BE2C (cell line): ENCODE results near the gene COL21A1.

Source experiments
- DNase-seq: peaks from one replicate; pipeline ENCODE4 v3.0.0-alpha.2; 2020
- H3K27me3 ChIP-seq: fragments of 250-450 bp; sonication (Bioruptor Pico); 2 replicates; pipeline ENCODE4 v1.5.1; 2020; ENCODE audit warnings: mild to moderate bottlenecking
- H3K36me3 ChIP-seq: fragments of 250-450 bp; sonication (Bioruptor Pico); 2 replicates; pipeline ENCODE4 v1.5.1; 2020; ENCODE audit warnings: mild to moderate bottlenecking
- H3K4me1 ChIP-seq: fragments of 250-450 bp; sonication (Bioruptor Pico); 2 replicates; pipeline ENCODE4 v1.5.1; 2020
- H3K4me3 ChIP-seq: 2 replicates; pipeline ENCODE4 v1.5.1; 2011; ENCODE audit warnings: low read depth, low read length
- H3K9me3 ChIP-seq: fragments of 250-450 bp; sonication (Bioruptor Pico); 2 replicates; pipeline ENCODE4 v1.5.1; 2020
- CTCF ChIP-seq: IDR thresholded peaks from 2 replicates; pipeline ENCODE4 v1.5.1; 2012; ENCODE audit warnings: mild to moderate bottlenecking, low read depth, low read length

The COL21A1 gene

GRCh38 chr6:56214041-56214702, 33.2 kb downstream of the COL21A1 start:
- no peak overlapping the region for H3K4me3 ChIP-seq
- no peak for TF ChIP-seq CTCF
- H3K4me1 ChIP-seq = no peaks in the 10 kb centered on the region
- no peaks in the 10 kb centered on the region for H3K36me3 ChIP-seq
- no peaks in the 10 kb centered on the region for H3K27me3 ChIP-seq
- H3K9me3 ChIP-seq = no peaks in the 10 kb centered on the region
- DNase-seq = no peak

GRCh38 chr6:56211724-56212123, 35.7 kb downstream of the COL21A1 start:
- Histone ChIP-seq H3K36me3 (no peaks in the 10 kb centered on the region), H3K4me3 (no peak overlapping the region), H3K9me3 (no peaks in the 10 kb centered on the region), H3K4me1 (no peaks in the 10 kb centered on the region), H3K27me3 (no peaks in the 10 kb centered on the region)
- DNase-seq = no peak
- no peak for TF ChIP-seq CTCF

DNA sequence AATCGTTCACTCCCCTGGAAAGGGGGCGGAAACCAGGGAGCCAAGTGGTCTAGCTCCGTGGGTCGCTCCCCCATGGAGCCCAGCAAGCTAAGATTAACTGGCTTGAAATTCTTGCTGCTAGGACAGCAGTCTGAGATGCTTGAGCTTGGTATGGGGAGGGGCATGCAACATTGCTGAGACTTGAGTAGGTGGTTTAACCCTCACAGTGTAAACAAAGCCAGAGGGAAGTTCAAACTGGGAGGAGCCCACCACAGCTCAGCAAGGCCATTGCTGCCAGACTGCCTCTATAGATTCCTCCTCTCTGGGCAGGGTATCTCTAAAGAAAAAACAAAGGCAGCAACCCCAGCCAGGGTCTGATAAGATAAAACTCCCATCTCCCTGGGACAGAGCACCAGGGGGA, 43.2 kb downstream of the COL21A1 start:
- no peak for DNase-seq
- Histone ChIP-seq H3K4me1 (no peaks in the 10 kb centered on the region), H3K4me3 (no peak overlapping the region), H3K9me3 (no peaks in the 10 kb centered on the region), H3K36me3 (no peaks in the 10 kb centered on the region), H3K27me3 (no peaks in the 10 kb centered on the region)
- no peak for TF ChIP-seq CTCF

GRCh38 chr6:56199956-56200355, 47.4 kb downstream of the COL21A1 start:
- no peak for TF ChIP-seq CTCF
- Histone ChIP-seq H3K4me3 (no peak overlapping the region), H3K9me3 (no peaks in the 10 kb centered on the region), H3K36me3 (no peaks in the 10 kb centered on the region), H3K27me3 (no peaks in the 10 kb centered on the region), H3K4me1 (no peaks in the 10 kb centered on the region)
- no peak for DNase-seq

GRCh38 chr6:56193846-56194245, 53.5 kb downstream of the COL21A1 start:
- no peaks in the 10 kb centered on the region for H3K9me3 ChIP-seq
- TF ChIP-seq CTCF = no peak
- no peaks in the 10 kb centered on the region for H3K4me1 ChIP-seq
- no peak for DNase-seq
- H3K36me3 ChIP-seq = no peaks in the 10 kb centered on the region
- no peaks in the 10 kb centered on the region for H3K27me3 ChIP-seq
- no peak overlapping the region for H3K4me3 ChIP-seq

DNA sequence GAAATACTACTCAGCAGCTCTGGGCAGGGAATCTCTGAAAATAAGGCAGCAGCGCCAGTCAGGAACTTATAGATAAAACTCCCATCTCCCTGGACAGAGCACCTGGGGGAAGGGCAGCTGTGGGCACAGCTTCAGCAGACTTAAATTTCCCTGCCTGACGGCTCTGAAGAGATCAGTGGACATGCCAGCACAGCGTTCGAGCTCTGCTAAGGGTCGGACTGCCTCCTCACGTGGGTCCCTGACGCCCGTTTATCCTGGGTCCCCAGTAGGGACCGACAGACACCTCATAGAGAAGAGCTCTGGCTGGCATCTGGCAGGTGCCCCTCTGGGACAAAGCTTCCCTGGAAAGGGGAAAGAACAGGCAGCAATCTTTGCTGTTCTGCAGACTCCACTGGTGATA, 59.0 kb downstream of the COL21A1 start:
- Histone ChIP-seq H3K9me3 (no peaks in the 10 kb centered on the region), H3K27me3 (no peaks in the 10 kb centered on the region), H3K4me3 (no peak overlapping the region), H3K4me1 (no peaks in the 10 kb centered on the region), H3K36me3 (no peaks in the 10 kb centered on the region)
- TF ChIP-seq CTCF = no peak
- DNase-seq = no peak
